ENCODE measurements around the gene RGL1.

Gene RGL1

GRCh38 chr1:183834568-183834967, 29.6 kb downstream of the RGL1 start:
- CTCF ChIA-PET: no interaction called here
- Histone ChIP-seq H3K36me3 (ENCODE audit: control insufficient read depth in 4 of 4, insufficient read depth in 4 of 4, low read length in 3 of 4) (no peaks in the 10 kb centered on the region), H3K27ac (ENCODE audit: insufficient read depth in 1 of 2, low read depth in 1 of 2, low read length in 2 of 2, poor library complexity in 1 of 2, severe bottlenecking in 2 of 2) (no peak overlapping the region), H3K4me3 (ENCODE audit: control insufficient read depth in 1 of 7, extremely low read depth in 1 of 7, insufficient read depth in 4 of 7, low read depth in 2 of 7, low read length in 6 of 7) (no peak overlapping the region), H3K4me1 (ENCODE audit: control extremely low read depth in 1 of 4, control insufficient read depth in 4 of 4, insufficient read depth in 4 of 4, low read length in 3 of 4) (peaks cover 0 to 3% (median 0%) of the 10 kb centered on the region in 4 experiments), H3K9me3 (ENCODE audit: control extremely low read depth in 1 of 5, control insufficient read depth in 4 of 5, insufficient read depth in 2 of 5, low read depth in 1 of 5, low read length in 4 of 5) (no peaks in the 10 kb centered on the region), H3K27me3 (replicated peaks in 2 of 5; ENCODE audit: control insufficient read depth in 4 of 5, insufficient read depth in 5 of 5, low read length in 4 of 5) (no peaks in the 10 kb centered on the region)
- POLR2A ChIA-PET: no interaction called here
- DNase-seq: no peak
- 100% methylated on average over 3 of the region's 3 CpGs for WGBS (ENCODE audit: insufficient coverage)

- peaks cover 0 to 4% (median 0%) of the 10 kb centered on the region in 4 experiments for H3K4me1 ChIP-seq (ENCODE audit: control extremely low read depth in 1 of 4, control insufficient read depth in 4 of 4, insufficient read depth in 4 of 4, low read length in 3 of 4)
- no peaks in the 10 kb centered on the region for H3K27me3 ChIP-seq (replicated peaks in 2 of 5; ENCODE audit: control insufficient read depth in 4 of 5, insufficient read depth in 5 of 5, low read length in 4 of 5)
- H3K36me3 ChIP-seq (ENCODE audit: control insufficient read depth in 4 of 4, insufficient read depth in 4 of 4, low read length in 3 of 4): no peaks in the 10 kb centered on the region
- WGBS (ENCODE audit: insufficient coverage): 100% methylated on average over 1 of the region's 4 CpGs
- no peak for DNase-seq
- H3K4me3 ChIP-seq (ENCODE audit: control insufficient read depth in 1 of 7, extremely low read depth in 1 of 7, insufficient read depth in 4 of 7, low read depth in 2 of 7, low read length in 6 of 7): no peak overlapping the region
- POLR2A ChIA-PET: interaction anchor here (0.6 kb wide), 2 partner anchors 9 to 820 kb away, joined by 3 read pairs; no protein-coding TSS in a partner anchor
- no peaks in the 10 kb centered on the region for H3K9me3 ChIP-seq (ENCODE audit: control extremely low read depth in 1 of 5, control insufficient read depth in 4 of 5, insufficient read depth in 2 of 5, low read depth in 1 of 5, low read length in 4 of 5)
- CTCF ChIA-PET: no interaction called here
- no peak overlapping the region for H3K27ac ChIP-seq (ENCODE audit: insufficient read depth in 1 of 2, low read depth in 1 of 2, low read length in 2 of 2, poor library complexity in 1 of 2, severe bottlenecking in 2 of 2)
These were observed 31.7 kb downstream of the RGL1 start for GRCh38 chr1:183836598-183836997.

GRCh38 chr1:183837062-183837461, 32.1 kb downstream of the RGL1 start:
- H3K4me1 ChIP-seq (ENCODE audit: control extremely low read depth in 1 of 4, control insufficient read depth in 4 of 4, insufficient read depth in 4 of 4, low read length in 3 of 4): peaks cover 0 to 8% (median 0%) of the 10 kb centered on the region in 4 experiments
- 100% methylated on average over 1 of the region's 1 CpG for WGBS (ENCODE audit: insufficient coverage)
- no peaks in the 10 kb centered on the region for H3K9me3 ChIP-seq (ENCODE audit: control extremely low read depth in 1 of 5, control insufficient read depth in 4 of 5, insufficient read depth in 2 of 5, low read depth in 1 of 5, low read length in 4 of 5)
- no peak for DNase-seq
- H3K36me3 ChIP-seq (ENCODE audit: control insufficient read depth in 4 of 4, insufficient read depth in 4 of 4, low read length in 3 of 4): no peaks in the 10 kb centered on the region
- CTCF ChIA-PET: no interaction called here
- no peaks in the 10 kb centered on the region for H3K27me3 ChIP-seq (replicated peaks in 2 of 5; ENCODE audit: control insufficient read depth in 4 of 5, insufficient read depth in 5 of 5, low read length in 4 of 5)
- POLR2A ChIA-PET: interaction anchor here (0.6 kb wide), 2 partner anchors 9 to 819 kb away, joined by 3 read pairs; no protein-coding TSS in a partner anchor
- H3K27ac ChIP-seq (ENCODE audit: insufficient read depth in 1 of 2, low read depth in 1 of 2, low read length in 2 of 2, poor library complexity in 1 of 2, severe bottlenecking in 2 of 2): no peak overlapping the region
- H3K4me3 ChIP-seq (ENCODE audit: control insufficient read depth in 1 of 7, extremely low read depth in 1 of 7, insufficient read depth in 4 of 7, low read depth in 2 of 7, low read length in 6 of 7): no peak overlapping the region

GRCh38 chr1:183838221-183838620, 33.3 kb downstream of the RGL1 start:
- H3K4me3 ChIP-seq (ENCODE audit: control insufficient read depth in 1 of 7, extremely low read depth in 1 of 7, insufficient read depth in 4 of 7, low read depth in 2 of 7, low read length in 6 of 7): no peak overlapping the region
- 100% methylated on average over 2 of the region's 2 CpGs for WGBS (ENCODE audit: insufficient coverage)
- H3K36me3 ChIP-seq (ENCODE audit: control insufficient read depth in 4 of 4, insufficient read depth in 4 of 4, low read length in 3 of 4): no peaks in the 10 kb centered on the region
- H3K4me1 ChIP-seq (ENCODE audit: control extremely low read depth in 1 of 4, control insufficient read depth in 4 of 4, insufficient read depth in 4 of 4, low read length in 3 of 4): peaks cover 0 to 16% (median 4%) of the 10 kb centered on the region in 4 experiments
- POLR2A ChIA-PET: no interaction called here
- DNase-seq: no peak
- no peaks in the 10 kb centered on the region for H3K9me3 ChIP-seq (ENCODE audit: control extremely low read depth in 1 of 5, control insufficient read depth in 4 of 5, insufficient read depth in 2 of 5, low read depth in 1 of 5, low read length in 4 of 5)
- no peaks in the 10 kb centered on the region for H3K27me3 ChIP-seq (replicated peaks in 2 of 5; ENCODE audit: control insufficient read depth in 4 of 5, insufficient read depth in 5 of 5, low read length in 4 of 5)
- CTCF ChIA-PET: no interaction called here
- no peak overlapping the region for H3K27ac ChIP-seq (ENCODE audit: insufficient read depth in 1 of 2, low read depth in 1 of 2, low read length in 2 of 2, poor library complexity in 1 of 2, severe bottlenecking in 2 of 2)

GRCh38 chr1:183840140-183840539, 35.2 kb downstream of the RGL1 start:
- peaks cover 0 to 22% (median 4%) of the 10 kb centered on the region in 4 experiments for H3K4me1 ChIP-seq (ENCODE audit: control extremely low read depth in 1 of 4, control insufficient read depth in 4 of 4, insufficient read depth in 4 of 4, low read length in 3 of 4)
- H3K27ac ChIP-seq (ENCODE audit: insufficient read depth in 1 of 2, low read depth in 1 of 2, low read length in 2 of 2, poor library complexity in 1 of 2, severe bottlenecking in 2 of 2): no peak overlapping the region
- WGBS (ENCODE audit: insufficient coverage): no CpG with 5 or more reads among the region's 1 CpG
- H3K36me3 ChIP-seq (ENCODE audit: control insufficient read depth in 4 of 4, insufficient read depth in 4 of 4, low read length in 3 of 4): no peaks in the 10 kb centered on the region
- H3K4me3 ChIP-seq (ENCODE audit: control insufficient read depth in 1 of 7, extremely low read depth in 1 of 7, insufficient read depth in 4 of 7, low read depth in 2 of 7, low read length in 6 of 7): no peak overlapping the region
- ChIA-PET CTCF (no interaction called here), POLR2A (no interaction called here)
- no peaks in the 10 kb centered on the region for H3K27me3 ChIP-seq (replicated peaks in 2 of 5; ENCODE audit: control insufficient read depth in 4 of 5, insufficient read depth in 5 of 5, low read length in 4 of 5)
- no peak for DNase-seq
- H3K9me3 ChIP-seq (ENCODE audit: control extremely low read depth in 1 of 5, control insufficient read depth in 4 of 5, insufficient read depth in 2 of 5, low read depth in 1 of 5, low read length in 4 of 5): no peaks in the 10 kb centered on the region

GRCh38 chr1:183841550-183841949, 36.6 kb downstream of the RGL1 start:
- WGBS (ENCODE audit: insufficient coverage): no CpG with 5 or more reads among the region's 1 CpG
- Histone ChIP-seq H3K4me1 (ENCODE audit: control extremely low read depth in 1 of 4, control insufficient read depth in 4 of 4, insufficient read depth in 4 of 4, low read length in 3 of 4) (peaks cover 0 to 27% (median 4%) of the 10 kb centered on the region in 4 experiments), H3K9me3 (ENCODE audit: control extremely low read depth in 1 of 5, control insufficient read depth in 4 of 5, insufficient read depth in 2 of 5, low read depth in 1 of 5, low read length in 4 of 5) (no peaks in the 10 kb centered on the region), H3K27me3 (replicated peaks in 2 of 5; ENCODE audit: control insufficient read depth in 4 of 5, insufficient read depth in 5 of 5, low read length in 4 of 5) (no peaks in the 10 kb centered on the region), H3K4me3 (ENCODE audit: control insufficient read depth in 1 of 7, extremely low read depth in 1 of 7, insufficient read depth in 4 of 7, low read depth in 2 of 7, low read length in 6 of 7) (no peak overlapping the region), H3K36me3 (ENCODE audit: control insufficient read depth in 4 of 4, insufficient read depth in 4 of 4, low read length in 3 of 4) (no peaks in the 10 kb centered on the region), H3K27ac (ENCODE audit: insufficient read depth in 1 of 2, low read depth in 1 of 2, low read length in 2 of 2, poor library complexity in 1 of 2, severe bottlenecking in 2 of 2) (no peak overlapping the region)
- ChIA-PET POLR2A (no interaction called here), CTCF (no interaction called here)
- DNase-seq: no peak

- ChIA-PET CTCF (no interaction called here), POLR2A (no interaction called here)
- Histone ChIP-seq H3K9me3 (ENCODE audit: control extremely low read depth in 1 of 5, control insufficient read depth in 4 of 5, insufficient read depth in 2 of 5, low read depth in 1 of 5, low read length in 4 of 5) (no peaks in the 10 kb centered on the region), H3K27me3 (replicated peaks in 2 of 5; ENCODE audit: control insufficient read depth in 4 of 5, insufficient read depth in 5 of 5, low read length in 4 of 5) (no peaks in the 10 kb centered on the region), H3K36me3 (ENCODE audit: control insufficient read depth in 4 of 4, insufficient read depth in 4 of 4, low read length in 3 of 4) (no peaks in the 10 kb centered on the region), H3K4me1 (ENCODE audit: control extremely low read depth in 1 of 4, control insufficient read depth in 4 of 4, insufficient read depth in 4 of 4, low read length in 3 of 4) (peaks cover 0 to 27% (median 4%) of the 10 kb centered on the region in 4 experiments), H3K27ac (ENCODE audit: insufficient read depth in 1 of 2, low read depth in 1 of 2, low read length in 2 of 2, poor library complexity in 1 of 2, severe bottlenecking in 2 of 2) (no peak overlapping the region), H3K4me3 (ENCODE audit: control insufficient read depth in 1 of 7, extremely low read depth in 1 of 7, insufficient read depth in 4 of 7, low read depth in 2 of 7, low read length in 6 of 7) (no peak overlapping the region)
- peak in 2 of 3 donors; percentile 62 to 73 for DNase-seq
- 17% methylated on average over 6 of the region's 9 CpGs for WGBS (ENCODE audit: insufficient coverage)
These were observed 37.3 kb downstream of the RGL1 start for GRCh38 chr1:183841950-183842794.

Data from common myeloid progenitor, CD34-positive (primary cell).